ENCODE measurements around the gene INTS7. TPM values are rescaled to one million over a fixed set of nuclear protein-coding genes. Genes with fewer than 3 reads are reported as not detected.

The INTS7 gene
- total RNA-seq, 2 donors from 2014 or later = 4.9 to 7.5 TPM

DNA sequence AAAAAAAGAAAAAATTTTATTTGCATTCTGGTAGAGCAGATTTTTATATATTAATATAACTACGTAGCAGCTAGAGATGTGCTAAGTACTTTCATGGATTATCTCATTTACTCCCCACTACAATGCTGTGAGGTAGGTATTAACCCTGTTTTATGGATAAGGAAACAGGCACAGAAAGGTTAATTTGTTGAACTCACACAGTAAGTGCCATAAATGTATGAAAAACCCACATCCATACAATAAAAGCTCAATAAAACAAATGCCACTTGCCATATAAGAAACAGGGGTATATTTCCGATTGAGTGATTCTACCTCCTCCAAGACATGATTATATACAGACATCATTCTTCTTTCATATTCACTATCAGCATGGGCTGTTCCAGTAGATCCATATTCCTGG, 83.1 kb downstream of the INTS7 start:
- Histone ChIP-seq H3K4me3 (no peak overlapping the region), H3K36me3 (no peaks in the 10 kb centered on the region), H3K4me1 (no peaks in the 10 kb centered on the region), H3K27me3 (no peaks in the 10 kb centered on the region), H3K27ac (no peak overlapping the region), H3K9me3 (no peaks in the 10 kb centered on the region)
- DNase-seq (ENCODE audit: low spot score) = no peak
- TF ChIP-seq CTCF (IDR thresholded peaks at IDR 0.05) = no peak

GRCh38 chr1:211951856-211952255, 83.5 kb downstream of the INTS7 start:
- DNase-seq (ENCODE audit: low spot score) = no peak
- Histone ChIP-seq H3K4me3 (no peak overlapping the region), H3K27me3 (no peaks in the 10 kb centered on the region), H3K36me3 (no peaks in the 10 kb centered on the region), H3K4me1 (no peaks in the 10 kb centered on the region), H3K9me3 (no peaks in the 10 kb centered on the region), H3K27ac (no peak overlapping the region)
- TF ChIP-seq CTCF (IDR thresholded peaks at IDR 0.05) = no peak

GRCh38 chr1:211948377-211948776, 87.0 kb downstream of the INTS7 start:
- Histone ChIP-seq H3K4me1 (no peaks in the 10 kb centered on the region), H3K9me3 (no peaks in the 10 kb centered on the region), H3K4me3 (no peak overlapping the region), H3K36me3 (no peaks in the 10 kb centered on the region), H3K27ac (no peak overlapping the region), H3K27me3 (no peaks in the 10 kb centered on the region)
- no peak for TF ChIP-seq CTCF (IDR thresholded peaks at IDR 0.05)
- DNase-seq (ENCODE audit: low spot score) = no peak

DNA sequence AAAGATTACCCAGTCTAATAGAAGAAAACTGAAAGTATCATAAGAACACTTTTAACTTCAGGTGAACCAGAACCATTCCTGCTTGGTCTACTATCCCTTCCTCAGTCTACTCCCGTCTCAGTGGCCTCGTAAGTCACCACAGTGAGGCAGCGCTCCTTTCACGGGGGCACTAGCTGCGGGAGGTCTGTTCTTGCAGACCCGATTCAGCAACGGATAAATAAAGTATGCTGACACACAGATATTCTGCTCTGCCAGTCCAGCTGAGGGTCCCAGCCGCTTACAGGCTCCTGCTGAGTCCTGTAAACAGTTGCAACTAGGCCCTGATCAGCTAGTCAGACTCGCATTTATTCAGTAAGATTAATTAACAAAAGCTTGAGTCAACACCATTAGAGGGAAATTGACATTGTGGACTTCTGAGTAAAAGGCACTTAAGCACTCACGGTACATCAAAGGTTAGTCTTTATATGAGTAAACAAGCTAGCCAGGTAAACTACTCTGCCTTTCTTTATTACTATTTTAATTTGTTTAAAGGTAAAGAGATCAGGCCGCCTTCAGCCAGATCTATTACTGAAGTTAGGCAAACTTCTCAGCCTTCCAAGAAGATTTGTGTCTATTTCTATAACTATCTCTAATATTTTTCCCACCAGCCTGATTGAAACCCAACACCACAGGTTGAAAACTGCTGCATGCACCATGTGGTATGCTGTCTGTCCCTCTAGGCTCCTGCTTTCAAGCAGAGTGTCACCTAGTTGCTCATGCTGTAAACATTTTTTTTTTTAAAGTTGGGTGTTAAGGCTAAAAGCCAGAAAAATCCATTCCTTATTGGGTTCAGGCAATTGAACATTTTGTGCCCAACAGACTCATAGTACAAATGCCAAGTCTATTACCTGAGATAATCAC, 87.7 kb downstream of the INTS7 start:
- no peaks in the 10 kb centered on the region for H3K36me3 ChIP-seq
- no peak for DNase-seq (ENCODE audit: low spot score)
- H3K27ac ChIP-seq = no peak overlapping the region
- TF ChIP-seq CTCF (IDR thresholded peaks at IDR 0.05) = no peak
- H3K9me3 ChIP-seq = no peaks in the 10 kb centered on the region
- no peaks in the 10 kb centered on the region for H3K27me3 ChIP-seq
- H3K4me3 ChIP-seq = no peak overlapping the region
- H3K4me1 ChIP-seq = no peaks in the 10 kb centered on the region

DNA sequence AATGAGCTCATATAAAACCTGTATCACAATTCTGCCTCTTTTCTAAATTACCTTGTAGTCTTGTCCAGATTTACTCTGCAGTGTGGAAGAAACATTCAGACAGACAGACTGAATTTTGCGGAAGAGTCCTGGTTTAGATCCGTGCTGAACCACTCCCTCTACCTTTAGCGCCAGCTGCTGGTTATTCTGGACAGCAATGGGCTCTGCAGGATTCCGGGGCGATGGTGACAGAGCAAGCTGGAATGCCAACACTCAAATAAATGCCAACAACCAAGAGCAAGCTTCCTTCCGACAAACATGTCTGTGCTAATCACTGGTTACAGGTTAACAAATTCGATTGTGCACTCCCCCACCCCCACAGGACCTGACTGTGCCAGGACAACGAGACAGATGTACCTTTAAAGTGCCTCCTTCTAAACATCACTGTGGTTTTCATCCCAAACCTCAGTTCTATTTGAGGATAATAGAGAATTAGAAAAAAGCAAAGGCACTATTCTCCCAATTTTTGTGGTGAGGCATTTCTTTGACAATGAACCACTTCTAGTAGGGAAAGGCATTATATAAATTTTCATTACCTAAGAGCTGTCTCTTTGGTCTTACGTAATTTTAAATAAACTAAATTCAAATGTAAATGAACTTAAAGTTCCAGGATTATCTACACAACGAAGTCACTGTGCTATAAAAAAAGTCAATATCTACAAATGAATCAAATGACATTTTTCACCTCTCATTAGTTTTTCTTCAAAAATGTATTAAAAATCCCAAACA, 90.4 kb downstream of the INTS7 start:
- Histone ChIP-seq H3K36me3 (no peaks in the 10 kb centered on the region), H3K4me1 (no peaks in the 10 kb centered on the region), H3K4me3 (no peak overlapping the region), H3K27me3 (no peaks in the 10 kb centered on the region), H3K9me3 (no peaks in the 10 kb centered on the region), H3K27ac (no peak overlapping the region)
- TF ChIP-seq CTCF (IDR thresholded peaks at IDR 0.05) = peak; percentile 57 to 70
- no peak for DNase-seq (ENCODE audit: low spot score)
